Measurements from ENCODE around the gene SORCS1. TPM values are rescaled to one million over a fixed set of nuclear protein-coding genes. Genes with fewer than 3 reads are reported as not detected.

The SORCS1 gene
- total and polyA plus RNA-seq, 9 donors = 0.05 to 2.4 (median 1.0) TPM

DNA sequence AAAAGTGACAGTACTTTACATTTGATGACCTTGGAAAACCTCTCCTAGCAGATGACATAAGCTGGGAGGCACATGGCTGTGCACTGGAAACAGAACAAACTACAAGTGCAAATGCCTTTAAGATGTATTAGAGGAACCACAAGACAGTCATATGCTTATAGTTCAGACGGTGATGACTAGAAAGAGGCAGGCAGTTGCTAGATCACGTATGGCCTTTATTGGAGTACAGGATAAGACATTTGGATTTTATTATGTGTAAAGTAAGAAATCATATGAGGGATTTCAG lies 290.0 kb downstream of the SORCS1 start:
- intact Hi-C loops (cut with DNase I) = no loop called here
- no peak for TF ChIP-seq POLR2A (IDR thresholded peaks at IDR 0.05)
- TF ChIP-seq, protein P1, sequence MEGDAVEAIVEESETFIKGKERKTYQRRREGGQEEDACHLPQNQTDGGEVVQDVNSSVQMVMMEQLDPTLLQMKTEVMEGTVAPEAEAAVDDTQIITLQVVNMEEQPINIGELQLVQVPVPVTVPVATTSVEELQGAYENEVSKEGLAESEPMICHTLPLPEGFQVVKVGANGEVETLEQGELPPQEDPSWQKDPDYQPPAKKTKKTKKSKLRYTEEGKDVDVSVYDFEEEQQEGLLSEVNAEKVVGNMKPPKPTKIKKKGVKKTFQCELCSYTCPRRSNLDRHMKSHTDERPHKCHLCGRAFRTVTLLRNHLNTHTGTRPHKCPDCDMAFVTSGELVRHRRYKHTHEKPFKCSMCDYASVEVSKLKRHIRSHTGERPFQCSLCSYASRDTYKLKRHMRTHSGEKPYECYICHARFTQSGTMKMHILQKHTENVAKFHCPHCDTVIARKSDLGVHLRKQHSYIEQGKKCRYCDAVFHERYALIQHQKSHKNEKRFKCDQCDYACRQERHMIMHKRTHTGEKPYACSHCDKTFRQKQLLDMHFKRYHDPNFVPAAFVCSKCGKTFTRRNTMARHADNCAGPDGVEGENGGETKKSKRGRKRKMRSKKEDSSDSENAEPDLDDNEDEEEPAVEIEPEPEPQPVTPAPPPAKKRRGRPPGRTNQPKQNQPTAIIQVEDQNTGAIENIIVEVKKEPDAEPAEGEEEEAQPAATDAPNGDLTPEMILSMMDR (IDR thresholded peaks at IDR 0.05) = no peak
- no peak for TF ChIP-seq EP300 (IDR thresholded peaks at IDR 0.05)

GRCh38 chr10:106873770-106874603 lies 290.5 kb downstream of the SORCS1 start:
- TF ChIP-seq EP300 (IDR thresholded peaks at IDR 0.05) (no peak), POLR2A (IDR thresholded peaks at IDR 0.05) (no peak)
- TF ChIP-seq, protein P1 (IDR thresholded peaks at IDR 0.05) = no peak
- Histone ChIP-seq H3K4me3 (no peak overlapping the region), H3K27ac (no peak overlapping the region), H3K36me3 (no peaks in the 10 kb centered on the region), H3K27me3 (no peaks in the 10 kb centered on the region), H3K4me1 (ENCODE audit: insufficient read depth) (no peaks in the 10 kb centered on the region), H3K9me3 (no peaks in the 10 kb centered on the region)
- WGBS, 3 donors = 51 to 71% (median 53%) methylated on average over 5 of the region's 5 CpGs
- no peak for DNase-seq
- intact Hi-C loops (cut with DNase I) = no loop called here

More for the DNA sequence above, 290.0 kb downstream of the SORCS1 start:
- H3K27me3 ChIP-seq = no peaks in the 10 kb centered on the region
- H3K4me3 ChIP-seq = no peak overlapping the region
- H3K27ac ChIP-seq = no peak overlapping the region
- no peaks in the 10 kb centered on the region for H3K4me1 ChIP-seq (ENCODE audit: insufficient read depth)
- DNase-seq = no peak
- WGBS, 3 donors = 81 to 92% (median 85%) methylated on average over 2 of the region's 2 CpGs
- H3K9me3 ChIP-seq = no peaks in the 10 kb centered on the region
- no peaks in the 10 kb centered on the region for H3K36me3 ChIP-seq

DNA sequence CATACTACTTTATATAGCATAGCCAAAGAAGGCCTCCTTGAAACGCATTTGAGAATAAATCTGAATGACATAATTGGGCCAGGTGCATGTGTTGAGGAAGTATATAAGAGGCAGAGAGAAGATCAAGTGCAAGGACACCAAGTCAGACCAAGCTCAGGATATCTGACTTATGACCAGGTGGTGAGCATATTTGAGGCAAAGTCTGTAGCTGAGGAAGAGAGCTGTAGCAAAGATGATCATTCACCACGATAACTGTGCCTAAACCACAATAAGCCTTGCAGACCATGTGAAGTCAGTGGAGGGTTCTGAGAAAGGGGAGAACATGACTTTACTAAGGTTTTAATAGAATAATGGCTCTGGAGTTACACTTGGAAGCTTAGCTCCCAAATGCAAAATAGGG lies 292.3 kb downstream of the SORCS1 start:
- Histone ChIP-seq H3K9me3 (no peaks in the 10 kb centered on the region), H3K4me3 (no peak overlapping the region), H3K36me3 (no peaks in the 10 kb centered on the region), H3K27me3 (no peaks in the 10 kb centered on the region), H3K27ac (no peak overlapping the region), H3K4me1 (ENCODE audit: insufficient read depth) (no peaks in the 10 kb centered on the region)
- 36 to 61% (median 38%) methylated on average over 2 of the region's 2 CpGs for WGBS, 3 donors
- intact Hi-C loops (cut with DNase I) = no loop called here
- TF ChIP-seq POLR2A (IDR thresholded peaks at IDR 0.05) (no peak), EP300 (IDR thresholded peaks at IDR 0.05) (no peak)
- TF ChIP-seq, protein P1 (IDR thresholded peaks at IDR 0.05) = no peak
- no peak for DNase-seq

- no peaks in the 10 kb centered on the region for H3K36me3 ChIP-seq
- no peaks in the 10 kb centered on the region for H3K4me1 ChIP-seq (ENCODE audit: insufficient read depth)
- H3K27ac ChIP-seq = no peak overlapping the region
- no peak overlapping the region for H3K4me3 ChIP-seq
- 86 to 90% (median 86%) methylated on average over 7 of the region's 7 CpGs for WGBS, 3 donors
- intact Hi-C loops (cut with DNase I) = no loop called here
- DNase-seq = no peak
- no peaks in the 10 kb centered on the region for H3K27me3 ChIP-seq
- no peaks in the 10 kb centered on the region for H3K9me3 ChIP-seq
- TF ChIP-seq EP300 (IDR thresholded peaks at IDR 0.05) = no peak
- TF ChIP-seq POLR2A (IDR thresholded peaks at IDR 0.05) = no peak
- TF ChIP-seq, protein P1 (IDR thresholded peaks at IDR 0.05) = no peak
Observed at GRCh38 chr10:106866244-106866845, 298.2 kb downstream of the SORCS1 start.

Measured in ovary (tissue), 9 donors.